CD4-positive, alpha-beta T cell (primary cell): ENCODE results near the gene CDH22. TPM values are rescaled to one million over a fixed set of nuclear protein-coding genes. Genes with fewer than 3 reads are reported as not detected.

ENCODE experiments used
- ATAC-seq: fragments of 200-7000 bp; cut with Tn5 transposase; one replicate; pipeline ENCODE4 v1.10.0; 2022; ENCODE audit warnings: mild to moderate bottlenecking; ENCODE audit not compliant: poor library complexity
- CTCF ChIA-PET: fragments of 350-600 bp; sonication (Branson Sonifier 250); formaldehyde crosslinking; loops from one replicate; lab custom pipeline; 2021; ENCODE audit warnings: antibody characterized with exemption, inconsistent platforms; lab: Charles Lee
- POLR2A ChIA-PET: fragments of 350-600 bp; sonication (Branson Sonifier 250); formaldehyde crosslinking; loops from one replicate; lab custom pipeline; 2021; ENCODE audit warnings: antibody characterized with exemption, inconsistent platforms; lab: Charles Lee
- DNase-seq, 14 experiments: peaks; one replicate each; pipeline ENCODE4 v3.0.0-alpha.2; 2013 to 2020; ENCODE audit warnings: mixed read lengths in 2 of 14
- H3K27ac ChIP-seq, 2 donors: one replicate each; pipeline versions ENCODE4 v1.5.1 to v1.7.0; 2013; ENCODE audit warnings: low read length in 2 of 2, low read depth in 1 of 2, mild to moderate bottlenecking in 1 of 2
- H3K27me3 ChIP-seq, 2 experiments: 1 replicate in 1 of 2; 2 replicates in 1 of 2; pipeline versions ENCODE4 v1.6.1 to v1.7.0; 2013; ENCODE audit warnings: low read length in 2 of 2, control low read depth in 1 of 2, mild to moderate bottlenecking in 1 of 2, moderate library complexity in 1 of 2; ENCODE audit not compliant: insufficient read depth in 2 of 2, control insufficient read depth in 1 of 2
- H3K36me3 ChIP-seq: one replicate; pipeline ENCODE4 v1.6.1; 2013; ENCODE audit warnings: low read length, control low read depth; ENCODE audit not compliant: insufficient read depth
- H3K4me1 ChIP-seq: one replicate; pipeline ENCODE4 v1.6.1; 2013; ENCODE audit warnings: low read length, control low read depth; ENCODE audit not compliant: insufficient read depth
- H3K4me3 ChIP-seq: one replicate; pipeline ENCODE4 v1.5.1; 2013; ENCODE audit warnings: mild to moderate bottlenecking, low read length, moderate library complexity
- H3K9me3 ChIP-seq, 2 experiments: 1 replicate in 1 of 2; 2 replicates in 1 of 2; pipeline versions ENCODE4 v1.6.1 to v1.7.0; 2013; ENCODE audit warnings: low read length in 2 of 2, mild to moderate bottlenecking in 2 of 2, control low read depth in 1 of 2, moderate library complexity in 1 of 2; ENCODE audit not compliant: control insufficient read depth in 1 of 2, insufficient read depth in 1 of 2
- H3K27ac Mint-ChIP-seq: one replicate; pipeline ENCODE4 v1.8.0; 2020; ENCODE audit warnings: mixed read lengths
- H3K27me3 Mint-ChIP-seq: one replicate; pipeline ENCODE4 v1.8.0; 2021; ENCODE audit warnings: mixed read lengths
- H3K36me3 Mint-ChIP-seq: one replicate; pipeline ENCODE4 v1.8.0; 2021; ENCODE audit warnings: low read depth, mixed read lengths
- H3K4me1 Mint-ChIP-seq: one replicate; pipeline ENCODE4 v1.8.0; 2021; ENCODE audit warnings: low read depth, mixed read lengths
- H3K4me3 Mint-ChIP-seq: one replicate; pipeline ENCODE4 v1.8.0; 2020; ENCODE audit warnings: mild to moderate bottlenecking, mixed read lengths
- H3K9me3 Mint-ChIP-seq: one replicate; pipeline ENCODE4 v1.8.0; 2020; ENCODE audit warnings: mixed read lengths
- CTCF ChIP-seq: fragments of 200-600 bp; IDR thresholded peaks from one replicate; pipeline ENCODE4 v1.8.0; 2022; ENCODE audit warnings: antibody characterized with exemption, mild to moderate bottlenecking
- intact Hi-C, 2 experiments: fragments of 100-400 bp; cut with DNase I in 1 of 2; cut with micrococcal nuclease in 1 of 2; formaldehyde crosslinking; loops; one replicate each; pipeline versions ENCODE4 v1.15.1 to v1.9.0; 2023 to 2025; cut with DNase I, micrococcal nuclease
- total RNA-seq, 174 experiments: library from RNA in 2 of 174; stranded (reverse) in 2 of 174; gene quantifications; one replicate each; pipeline ENCODE4 v1.2.3 and lab custom pipeline; 2021 to 2026

Gene CDH22
- total RNA-seq, 2 experiments from 2014 or later: not detected

- ChIA-PET POLR2A (interaction anchor here (1.9 to 2.6 kb wide), 3 partner anchors 13 to 62 kb away, joined by 5 to 14 read pairs (median 5); partner anchors contain the start of gene ELMO2), CTCF (no interaction called here)
- ATAC-seq (no peak), DNase-seq (no peak)
- TF ChIP-seq CTCF: no peak
- Mint-ChIP-seq H3K4me1 (peaks cover 30% of the 10 kb centered on the region), H3K27ac (no peak overlapping the region), H3K36me3 (peaks cover 21% of the 10 kb centered on the region), H3K9me3 (no peaks in the 10 kb centered on the region), H3K4me3 (no peak overlapping the region), H3K27me3 (peaks cover 9% of the 10 kb centered on the region)
- no peak overlapping the region for H3K4me3 ChIP-seq
- peaks cover 28% of the 10 kb centered on the region for H3K4me1 ChIP-seq
- no peak overlapping the region for H3K27ac ChIP-seq
- H3K27me3 ChIP-seq: peaks cover 5 to 12% of the 10 kb centered on the region in 2 experiments
- no peaks in the 10 kb centered on the region for H3K9me3 ChIP-seq
- H3K36me3 ChIP-seq: peaks cover 11% of the 10 kb centered on the region
- intact Hi-C loops: loop anchor here in 1 of 2 experiments (5.0 kb wide), 2 partner anchors 37 to 322 kb away; partner anchors contain the start of gene CDH22
Observed at GRCh38 chr20:46344488-46345162, 36.3 kb upstream of the CDH22 start.

GRCh38 chr20:46343975-46344357, 35.7 kb upstream of the CDH22 start:
- H3K4me3 ChIP-seq: no peak overlapping the region
- Mint-ChIP-seq H3K4me1 (peaks cover 30% of the 10 kb centered on the region), H3K36me3 (peaks cover 14% of the 10 kb centered on the region), H3K4me3 (no peak overlapping the region), H3K27ac (no peak overlapping the region), H3K27me3 (peaks cover 15% of the 10 kb centered on the region), H3K9me3 (no peaks in the 10 kb centered on the region)
- H3K36me3 ChIP-seq: peaks cover 5% of the 10 kb centered on the region
- no peak for DNase-seq
- peaks cover 25% of the 10 kb centered on the region for H3K4me1 ChIP-seq
- TF ChIP-seq CTCF: no peak
- POLR2A ChIA-PET: interaction anchor here (0.6 to 2.6 kb wide), 4 partner anchors 14 to 63 kb away, joined by 3 to 14 read pairs (median 5); partner anchors contain the start of gene ELMO2
- intact Hi-C loops: no loop called here
- H3K27me3 ChIP-seq: peaks cover 8 to 14% of the 10 kb centered on the region in 2 experiments
- ATAC-seq: no peak
- H3K27ac ChIP-seq: no peak overlapping the region
- no peaks in the 10 kb centered on the region for H3K9me3 ChIP-seq
- CTCF ChIA-PET: no interaction called here

DNA sequence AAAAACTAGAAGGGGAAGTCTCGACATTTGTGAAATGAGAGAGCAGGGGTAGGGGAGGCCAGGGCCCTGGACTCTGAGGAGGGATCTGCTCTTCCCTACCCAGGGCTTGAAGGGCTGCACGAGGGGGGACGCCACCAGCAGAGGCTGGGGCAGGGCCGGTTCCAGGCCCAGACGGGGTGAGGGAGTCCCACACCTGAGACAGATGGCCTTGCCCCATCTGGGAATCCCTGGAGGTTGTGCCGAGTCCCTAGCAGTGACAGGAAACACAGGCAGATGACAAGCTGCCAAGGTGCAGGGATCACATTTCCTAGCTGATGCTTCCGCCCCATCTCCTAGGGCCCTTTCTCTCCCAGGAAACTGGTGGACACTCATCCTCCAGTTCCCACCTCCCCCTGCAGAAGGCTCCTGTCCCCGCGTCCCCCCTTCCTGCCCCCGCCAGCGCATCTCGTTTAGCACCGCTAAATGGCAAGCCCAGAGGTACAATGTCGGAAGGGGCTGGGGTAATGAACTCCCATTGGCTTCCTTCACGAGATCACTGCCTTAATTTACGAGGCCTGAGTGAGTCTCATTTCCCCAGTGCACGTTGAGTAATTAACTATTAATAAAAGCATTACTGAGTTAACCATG, 35.2 kb upstream of the CDH22 start:
- H3K36me3 ChIP-seq: peaks cover 3% of the 10 kb centered on the region
- H3K27me3 Mint-ChIP-seq: peaks cover 20% of the 10 kb centered on the region
- TF ChIP-seq CTCF: no peak
- H3K27ac ChIP-seq: no peak overlapping the region
- ChIA-PET CTCF (no interaction called here), POLR2A (interaction anchor here (0.6 to 2.6 kb wide), 5 partner anchors 14 to 63 kb away, joined by 3 to 14 read pairs (median 4); partner anchors contain the start of gene ELMO2)
- H3K4me1 Mint-ChIP-seq: peaks cover 30% of the 10 kb centered on the region
- H3K4me3 ChIP-seq: peak overlapping the region; percentile 34
- H3K27me3 ChIP-seq: peaks cover 10 to 19% of the 10 kb centered on the region in 2 experiments
- no peaks in the 10 kb centered on the region for H3K9me3 ChIP-seq
- DNase-seq (no peak), ATAC-seq (peak; percentile 46)
- no peaks in the 10 kb centered on the region for H3K9me3 Mint-ChIP-seq
- H3K4me1 ChIP-seq: peaks cover 21% of the 10 kb centered on the region
- peak overlapping the region; percentile 66 for H3K27ac Mint-ChIP-seq
- intact Hi-C loops: no loop called here
- peak overlapping the region; percentile 84 for H3K4me3 Mint-ChIP-seq
- H3K36me3 Mint-ChIP-seq: peaks cover 9% of the 10 kb centered on the region
